Myocyte (in vitro differentiated cells): ENCODE results near the gene EPB41L4B. TPM values are rescaled to one million over a fixed set of nuclear protein-coding genes. Genes with fewer than 3 reads are reported as not detected.

ENCODE experiments used
- DNase-seq: peaks from one replicate; pipeline ENCODE4 v3.0.0-alpha.2; 2012; ENCODE audit warnings: low read depth
- total RNA-seq: library from RNA; depleted of rRNA; stranded (reverse); fragments of >200 nt; gene quantifications from 2 replicates; pipeline ENCODE4 v1.2.3, GENCODE V29; 2014

EPB41L4B gene
- total RNA-seq, 1 donor from 2014 or later = 0.70 TPM

GRCh38 chr9:109205526-109205925 lies 115.3 kb downstream of the EPB41L4B start:
- no peak for DNase-seq

- DNase-seq = no peak
Measured at GRCh38 chr9:109203761-109204360, 117.0 kb downstream of the EPB41L4B start.

- DNase-seq = no peak
Measured at GRCh38 chr9:109199676-109200075, 121.2 kb downstream of the EPB41L4B start.

GRCh38 chr9:109198736-109199382 lies 122.0 kb downstream of the EPB41L4B start:
- no peak for DNase-seq

GRCh38 chr9:109193974-109194556 lies 126.8 kb downstream of the EPB41L4B start:
- no peak for DNase-seq

GRCh38 chr9:109192732-109193361 lies 128.0 kb downstream of the EPB41L4B start:
- peak; percentile 39 for DNase-seq

GRCh38 chr9:109191746-109192145 lies 129.1 kb downstream of the EPB41L4B start:
- DNase-seq = no peak

GRCh38 chr9:109190151-109190550 lies 130.7 kb downstream of the EPB41L4B start:
- no peak for DNase-seq

- DNase-seq = no peak
Measured at GRCh38 chr9:109186857-109187520, 133.9 kb downstream of the EPB41L4B start.

- DNase-seq = peak; percentile 53
Measured at GRCh38 chr9:109182940-109183798, 137.7 kb downstream of the EPB41L4B start.

- DNase-seq = no peak
Measured at GRCh38 chr9:109182550-109182939, 138.3 kb downstream of the EPB41L4B start.

GRCh38 chr9:109181284-109181683 lies 139.6 kb downstream of the EPB41L4B start:
- no peak for DNase-seq

- DNase-seq = no peak
Measured at GRCh38 chr9:109179801-109180523, 140.9 kb downstream of the EPB41L4B start.

GRCh38 chr9:109176963-109177362 lies 143.9 kb downstream of the EPB41L4B start:
- DNase-seq = no peak

- no peak for DNase-seq
Measured at GRCh38 chr9:109176386-109176785, 144.5 kb downstream of the EPB41L4B start.

- DNase-seq = no peak
Measured at GRCh38 chr9:109172935-109173334, 147.9 kb downstream of the EPB41L4B start.

- DNase-seq = no peak
Measured at GRCh38 chr9:109171926-109172325, 148.9 kb downstream of the EPB41L4B start.

- DNase-seq = no peak
Measured at GRCh38 chr9:109168170-109168569, 152.7 kb downstream of the EPB41L4B start.

GRCh38 chr9:109167716-109168115 lies 153.1 kb downstream of the EPB41L4B start:
- DNase-seq = no peak
